Measurements from ENCODE around the gene BICC1. TPM values are rescaled to one million over a fixed set of nuclear protein-coding genes. Genes with fewer than 3 reads are reported as not detected.
A peak's percentile ranks its signal among the peaks of the same experiment; 100 is the strongest.

Gene BICC1
- total RNA-seq, 2 experiments from 2014 or later = 0.14 TPM; not detected in 1

DNA sequence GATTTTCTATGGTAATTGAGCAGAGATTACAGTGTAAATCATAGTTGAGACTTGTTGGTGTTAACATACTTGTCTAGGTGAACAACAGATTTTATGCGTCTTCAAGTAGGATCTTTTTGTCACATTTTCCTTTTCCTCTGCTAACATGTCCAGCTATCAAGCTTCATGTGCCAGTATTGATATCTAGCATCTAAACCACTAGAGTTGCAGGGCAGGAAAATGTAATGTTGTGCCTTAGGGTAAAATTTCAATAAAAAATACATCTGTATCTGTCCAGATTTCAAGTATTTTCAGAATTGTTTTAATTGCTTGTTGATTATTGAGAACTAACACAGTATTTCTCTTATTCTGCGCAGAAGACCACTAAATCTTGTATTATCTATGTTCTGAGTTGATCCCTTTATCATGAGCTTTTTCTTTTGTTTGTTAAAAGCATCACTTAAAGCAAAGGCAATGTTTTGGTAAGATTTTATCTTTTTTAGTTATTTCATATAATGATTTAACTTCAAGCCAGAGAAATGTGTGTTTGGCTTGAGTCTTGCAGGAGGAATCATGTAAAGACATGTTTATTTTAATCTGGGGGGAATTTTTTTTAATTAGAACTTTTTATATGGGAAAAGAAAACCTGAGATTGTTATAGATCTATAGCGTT is 16.5 kb downstream of the BICC1 start:
- Mint-ChIP-seq H3K9me3 (ENCODE audit: low read depth) (no peaks in the 10 kb centered on the region), H3K27me3 (peaks cover 12% of the 10 kb centered on the region), H3K4me1 (peaks cover 5% of the 10 kb centered on the region), H3K4me3 (no peak overlapping the region), H3K36me3 (no peaks in the 10 kb centered on the region), H3K27ac (no peak overlapping the region)
- CTCF ChIA-PET = no interaction called here
- DNase-seq (no peak), ATAC-seq (no peak)

DNA sequence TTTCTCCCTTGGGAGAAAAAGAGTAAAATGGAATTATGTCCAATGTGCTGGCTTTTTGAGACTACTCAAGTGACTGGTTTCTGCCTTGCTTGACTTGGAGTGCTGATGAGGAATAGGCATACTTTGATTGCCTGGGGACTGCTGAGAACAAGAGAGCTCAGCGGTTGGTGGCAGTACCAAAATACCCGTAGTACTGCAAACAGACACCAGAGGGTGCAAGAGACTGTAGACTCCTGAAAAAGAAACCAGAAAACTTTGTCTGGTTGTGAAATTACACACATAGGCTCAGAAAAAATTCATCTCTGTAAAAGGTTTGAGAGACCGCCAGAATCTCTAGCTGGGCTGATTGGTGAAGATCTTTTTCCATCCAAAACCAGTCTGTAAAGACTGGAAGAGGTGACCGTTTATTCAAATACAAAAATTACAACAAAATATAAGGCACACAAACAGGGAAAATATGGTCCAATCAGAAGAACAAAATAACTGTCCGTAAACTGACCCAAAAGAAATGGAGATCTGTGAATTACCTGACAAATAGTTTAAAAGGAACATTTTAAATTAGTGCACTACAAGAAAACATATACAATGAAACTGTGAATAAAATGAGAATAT is 18.5 kb downstream of the BICC1 start:
- ATAC-seq (peak; percentile 51), DNase-seq (peak; percentile 62)
- CTCF ChIA-PET = interaction anchor here (0.8 to 1.9 kb wide), 6 partner anchors 12 to 421 kb away, joined by 3 to 6 read pairs (median 4); no protein-coding TSS in a partner anchor
- H3K36me3 Mint-ChIP-seq = no peaks in the 10 kb centered on the region
- H3K27me3 Mint-ChIP-seq = peaks cover 12% of the 10 kb centered on the region
- H3K4me3 Mint-ChIP-seq = no peak overlapping the region
- H3K27ac Mint-ChIP-seq = no peak overlapping the region
- no peaks in the 10 kb centered on the region for H3K9me3 Mint-ChIP-seq (ENCODE audit: low read depth)
- H3K4me1 Mint-ChIP-seq = peaks cover 5% of the 10 kb centered on the region

DNA sequence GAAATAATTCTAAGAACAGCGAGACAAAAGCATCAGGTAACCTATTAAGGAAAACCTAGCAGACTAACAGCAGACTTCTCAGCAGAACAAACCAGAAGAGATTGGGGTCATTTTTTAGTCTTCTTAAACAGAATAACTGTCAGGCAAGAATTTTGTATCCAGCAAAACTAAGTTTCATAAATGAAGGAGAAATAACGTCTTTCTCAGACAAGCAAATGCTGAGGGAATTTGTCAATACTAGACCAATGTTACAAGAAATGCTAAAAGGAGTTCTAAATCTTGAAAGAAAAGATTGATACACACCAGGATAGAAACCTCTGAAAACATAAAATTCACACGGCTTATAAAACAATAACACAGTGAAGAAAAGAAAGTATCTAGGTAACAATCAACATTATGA is 22.6 kb downstream of the BICC1 start:
- no peak for DNase-seq
- no peak for ATAC-seq
- CTCF ChIA-PET = no interaction called here
- Mint-ChIP-seq H3K4me3 (no peak overlapping the region), H3K9me3 (ENCODE audit: low read depth) (no peaks in the 10 kb centered on the region), H3K36me3 (no peaks in the 10 kb centered on the region), H3K4me1 (peaks cover 5% of the 10 kb centered on the region), H3K27me3 (peaks cover 16% of the 10 kb centered on the region), H3K27ac (no peak overlapping the region)

DNA sequence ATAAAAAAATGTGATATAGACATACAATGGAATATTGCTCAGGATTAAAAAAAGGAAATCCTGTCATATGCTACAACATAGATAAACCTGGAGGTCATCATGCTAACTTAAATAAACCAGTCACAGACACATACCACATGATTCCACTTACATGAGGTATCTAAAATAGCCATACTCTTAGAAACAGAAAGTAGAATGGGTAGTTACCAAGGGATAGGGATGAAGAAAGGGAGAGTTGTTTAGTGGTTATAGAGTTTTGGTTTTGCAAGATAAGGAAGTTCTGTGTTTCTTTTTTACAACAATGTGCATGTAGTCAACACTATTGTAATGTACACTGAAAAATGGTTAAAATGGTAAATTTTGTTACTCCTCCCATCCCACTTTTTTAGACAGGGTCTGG is 30.5 kb downstream of the BICC1 start:
- DNase-seq = no peak
- no peaks in the 10 kb centered on the region for H3K27me3 Mint-ChIP-seq
- H3K36me3 Mint-ChIP-seq = no peaks in the 10 kb centered on the region
- no peaks in the 10 kb centered on the region for H3K9me3 Mint-ChIP-seq (ENCODE audit: low read depth)
- ATAC-seq = no peak
- CTCF ChIA-PET = no interaction called here
- H3K27ac Mint-ChIP-seq = no peak overlapping the region
- no peaks in the 10 kb centered on the region for H3K4me1 Mint-ChIP-seq
- no peak overlapping the region for H3K4me3 Mint-ChIP-seq

DNA sequence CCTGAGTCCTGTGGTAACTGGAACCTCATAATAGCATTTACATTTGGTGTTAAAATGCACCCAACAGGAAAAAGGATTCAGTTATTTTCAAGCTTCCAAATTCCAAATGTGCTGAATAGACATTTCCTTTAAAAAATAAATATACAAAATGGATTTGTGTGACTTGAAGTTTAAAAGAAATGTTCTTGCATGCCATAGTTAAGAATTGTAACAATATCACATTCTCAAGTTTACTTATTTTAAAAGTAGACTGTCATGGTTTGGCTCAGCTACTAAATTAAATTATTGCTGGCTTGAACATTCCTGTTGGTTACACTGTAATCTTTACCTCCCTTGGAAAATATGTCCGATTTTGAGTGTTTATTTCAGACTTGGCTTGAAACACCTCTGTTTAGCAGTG is 31.5 kb downstream of the BICC1 start:
- CTCF ChIA-PET = no interaction called here
- Mint-ChIP-seq H3K36me3 (no peaks in the 10 kb centered on the region), H3K4me3 (no peak overlapping the region)

DNA sequence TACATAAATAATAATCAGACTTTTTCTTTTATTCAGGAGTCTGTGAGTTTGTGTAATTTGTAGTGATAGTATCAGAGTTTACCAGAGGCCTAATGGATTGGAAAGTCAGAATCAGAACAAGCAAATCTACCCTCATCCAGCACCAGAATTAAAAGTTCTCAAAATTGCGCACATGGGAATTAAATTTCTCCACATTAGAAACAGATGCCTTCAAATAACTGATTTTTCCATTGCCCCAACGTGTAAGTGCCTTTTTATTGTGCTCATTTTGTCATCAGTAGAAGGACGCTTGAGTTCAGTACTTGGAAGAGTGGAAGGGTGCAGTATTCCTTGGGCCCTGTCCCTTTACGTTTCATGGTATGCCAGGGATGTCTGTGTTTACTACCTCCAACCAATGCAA is 32.8 kb downstream of the BICC1 start:
- CTCF ChIA-PET = no interaction called here
- H3K36me3 Mint-ChIP-seq = no peaks in the 10 kb centered on the region
- H3K27me3 Mint-ChIP-seq = no peaks in the 10 kb centered on the region
- H3K27ac Mint-ChIP-seq = no peak overlapping the region
- no peaks in the 10 kb centered on the region for H3K4me1 Mint-ChIP-seq
- no peaks in the 10 kb centered on the region for H3K9me3 Mint-ChIP-seq (ENCODE audit: low read depth)
- ATAC-seq (no peak), DNase-seq (no peak)
- no peak overlapping the region for H3K4me3 Mint-ChIP-seq

More for the DNA sequence above, 31.5 kb downstream of the BICC1 start:
- Mint-ChIP-seq H3K9me3 (ENCODE audit: low read depth) (no peaks in the 10 kb centered on the region), H3K4me1 (no peaks in the 10 kb centered on the region), H3K27ac (no peak overlapping the region), H3K27me3 (no peaks in the 10 kb centered on the region)
- ATAC-seq (no peak), DNase-seq (no peak)

DNA sequence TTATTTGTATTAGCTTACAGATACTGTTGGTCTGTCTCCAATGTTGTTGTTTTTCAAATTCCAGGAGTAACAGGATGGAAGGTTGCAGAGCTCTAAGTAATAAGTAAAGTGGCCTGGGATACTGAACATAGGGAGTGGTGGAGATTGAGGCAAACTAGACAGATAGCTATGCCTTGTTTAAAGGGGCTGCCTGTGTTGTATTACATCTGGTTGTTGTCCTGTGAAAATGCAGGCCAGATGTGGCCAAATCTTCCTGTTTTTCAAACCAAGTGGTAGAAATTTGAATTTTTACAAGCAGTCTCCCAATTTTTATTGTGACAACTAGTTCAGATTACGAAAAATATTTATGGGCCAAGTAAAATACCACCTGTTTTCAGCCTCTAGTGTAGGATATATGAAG is 33.5 kb downstream of the BICC1 start:
- Mint-ChIP-seq H3K9me3 (ENCODE audit: low read depth) (no peaks in the 10 kb centered on the region), H3K27me3 (no peaks in the 10 kb centered on the region)

DNA sequence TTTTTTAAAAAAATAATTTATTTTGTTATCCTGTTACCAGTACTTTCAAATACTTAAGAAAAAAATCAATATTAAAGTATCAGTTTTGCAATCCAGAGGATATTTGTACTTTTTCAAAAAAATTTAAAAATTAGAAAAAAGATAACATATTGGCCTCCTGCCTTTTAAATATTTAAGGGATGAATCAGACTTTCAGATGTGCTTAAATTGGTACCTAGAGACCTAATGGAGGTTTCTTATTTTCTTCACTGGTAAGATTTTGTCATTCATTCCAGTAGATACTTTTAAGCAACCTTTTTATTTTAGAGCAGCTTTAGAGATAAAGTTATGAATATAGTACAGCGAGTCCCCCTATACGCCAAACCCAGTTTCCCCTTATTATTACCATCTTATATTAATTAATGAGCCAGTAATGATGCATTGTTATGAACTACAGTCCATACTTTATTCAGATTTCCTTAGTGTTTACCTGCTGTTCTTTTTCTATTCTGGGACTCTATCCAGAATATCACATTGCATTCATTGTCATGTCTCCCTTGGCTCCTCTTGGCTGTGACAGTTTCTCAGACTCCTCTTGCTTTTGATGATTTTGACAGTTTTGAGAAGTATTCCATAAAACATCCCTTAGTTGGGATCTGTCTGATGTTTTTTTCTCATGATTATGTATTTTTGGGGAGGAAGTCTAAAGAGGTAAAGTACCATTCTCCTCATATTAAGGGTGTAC is 34.2 kb downstream of the BICC1 start:
- H3K9me3 Mint-ChIP-seq (ENCODE audit: low read depth) = no peaks in the 10 kb centered on the region
- H3K27ac Mint-ChIP-seq = no peak overlapping the region
- CTCF ChIA-PET = no interaction called here
- no peaks in the 10 kb centered on the region for H3K36me3 Mint-ChIP-seq
- ATAC-seq = no peak
- no peak for DNase-seq
- H3K4me1 Mint-ChIP-seq = no peaks in the 10 kb centered on the region
- no peak overlapping the region for H3K4me3 Mint-ChIP-seq
- H3K27me3 Mint-ChIP-seq = no peaks in the 10 kb centered on the region

More for the DNA sequence above, 33.5 kb downstream of the BICC1 start:
- no peak for DNase-seq
- CTCF ChIA-PET = no interaction called here
- Mint-ChIP-seq H3K36me3 (no peaks in the 10 kb centered on the region), H3K27ac (no peak overlapping the region), H3K4me3 (no peak overlapping the region), H3K4me1 (no peaks in the 10 kb centered on the region)
- ATAC-seq = no peak

DNA sequence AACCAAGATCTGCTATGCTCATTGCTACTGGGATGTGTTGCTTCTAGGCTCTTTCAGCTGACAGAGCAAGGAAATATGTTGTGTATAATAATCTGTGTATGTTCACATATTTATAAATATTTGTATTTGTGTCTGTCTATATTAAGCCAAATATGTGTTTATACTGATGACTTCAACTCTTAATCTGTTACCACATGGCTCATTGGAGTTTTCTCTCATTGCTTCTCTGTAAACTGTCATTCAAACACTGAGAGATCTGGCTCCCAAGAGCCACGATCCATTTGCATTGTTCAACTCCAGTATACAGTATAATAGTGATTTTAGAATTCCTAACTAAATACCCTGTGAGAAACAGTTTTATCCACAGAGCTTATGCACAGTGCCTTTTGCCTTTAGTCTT is 35.3 kb downstream of the BICC1 start:
- no peaks in the 10 kb centered on the region for H3K36me3 Mint-ChIP-seq
- CTCF ChIA-PET = no interaction called here
- H3K9me3 Mint-ChIP-seq (ENCODE audit: low read depth) = no peaks in the 10 kb centered on the region
- H3K4me1 Mint-ChIP-seq = no peaks in the 10 kb centered on the region
- ATAC-seq = no peak
- no peak overlapping the region for H3K4me3 Mint-ChIP-seq
- DNase-seq = no peak
- no peaks in the 10 kb centered on the region for H3K27me3 Mint-ChIP-seq
- H3K27ac Mint-ChIP-seq = no peak overlapping the region

DNA sequence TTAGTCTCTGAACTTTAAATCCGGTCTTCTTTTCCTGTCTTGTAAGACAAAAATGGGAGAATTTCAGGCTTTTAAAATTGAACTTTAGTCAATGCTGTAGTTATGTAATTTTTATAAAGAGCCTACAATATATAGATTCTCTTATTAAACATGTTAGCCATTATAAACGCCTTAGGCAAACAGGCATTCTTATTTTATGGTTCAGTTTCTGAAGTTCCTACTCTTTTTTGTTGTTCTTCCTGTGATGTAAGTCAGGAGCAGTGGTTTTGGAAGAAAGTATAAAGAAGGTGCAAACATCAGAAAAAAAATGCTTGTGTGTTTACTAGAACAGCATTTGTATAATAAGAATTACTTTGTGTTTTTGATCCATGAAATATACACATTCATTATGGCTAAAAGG is 41.6 kb downstream of the BICC1 start:
- ATAC-seq = no peak
- H3K36me3 Mint-ChIP-seq = no peaks in the 10 kb centered on the region
- no peaks in the 10 kb centered on the region for H3K4me1 Mint-ChIP-seq
- CTCF ChIA-PET = no interaction called here
- no peak overlapping the region for H3K27ac Mint-ChIP-seq
- no peak for DNase-seq
- no peaks in the 10 kb centered on the region for H3K9me3 Mint-ChIP-seq (ENCODE audit: low read depth)
- H3K27me3 Mint-ChIP-seq = no peaks in the 10 kb centered on the region
- H3K4me3 Mint-ChIP-seq = no peak overlapping the region

DNA sequence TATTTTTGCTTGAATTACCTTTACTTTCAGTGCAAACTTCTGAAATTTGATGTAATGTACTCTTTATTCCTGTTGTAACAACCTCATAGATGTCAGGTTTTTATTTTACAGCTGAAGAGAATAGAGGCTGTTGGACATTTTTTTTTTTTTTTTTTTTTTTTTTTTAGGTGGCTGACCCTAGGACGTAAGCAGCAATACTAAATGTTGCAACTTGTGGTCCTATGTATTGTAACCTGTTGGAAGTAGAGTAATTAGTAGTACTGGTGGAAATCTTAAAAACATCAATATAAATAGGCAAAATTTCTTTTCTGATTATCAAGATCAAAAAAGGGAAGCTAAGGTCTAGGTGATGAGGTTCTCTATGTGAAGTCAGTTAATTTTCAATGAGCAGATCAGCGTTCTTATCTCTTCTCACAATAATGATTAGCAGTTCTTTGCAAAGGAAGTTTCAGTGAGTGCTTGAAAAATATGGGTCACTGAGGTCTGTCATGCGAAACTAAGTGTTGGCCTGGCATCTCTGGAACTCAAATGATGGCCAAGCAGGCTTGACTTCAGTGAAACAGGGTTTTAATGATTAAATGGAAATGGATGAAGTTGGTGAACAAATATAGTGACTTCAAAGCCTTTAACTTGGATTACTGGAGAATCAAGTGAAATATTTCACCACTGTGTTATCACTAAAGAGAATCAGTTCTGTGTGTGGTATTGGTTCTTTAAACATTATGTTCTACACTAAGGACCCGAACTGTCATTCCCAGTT is 42.7 kb downstream of the BICC1 start:
- no peak overlapping the region for H3K4me3 Mint-ChIP-seq
- ATAC-seq (no peak), DNase-seq (no peak)
- CTCF ChIA-PET = no interaction called here
- no peaks in the 10 kb centered on the region for H3K4me1 Mint-ChIP-seq
- no peaks in the 10 kb centered on the region for H3K27me3 Mint-ChIP-seq
- H3K36me3 Mint-ChIP-seq = no peaks in the 10 kb centered on the region
- H3K27ac Mint-ChIP-seq = no peak overlapping the region
- no peaks in the 10 kb centered on the region for H3K9me3 Mint-ChIP-seq (ENCODE audit: low read depth)

DNA sequence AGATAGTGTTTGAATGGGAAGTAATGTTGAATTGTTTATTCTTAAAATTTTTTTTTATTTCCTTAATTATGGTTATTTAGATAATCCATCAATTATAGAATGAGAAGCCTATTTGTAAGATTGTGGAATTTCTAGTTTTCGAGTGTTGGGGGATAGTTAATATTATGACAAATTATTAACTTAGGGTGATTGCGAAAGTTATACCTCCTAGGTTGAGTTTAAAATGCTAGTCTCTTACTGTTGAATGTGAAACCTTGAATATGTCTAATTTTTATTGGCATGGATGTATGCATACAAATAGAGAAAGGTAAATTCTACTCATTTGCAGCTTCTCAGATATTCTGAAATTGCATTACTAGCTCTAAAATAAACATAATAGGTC is 43.2 kb downstream of the BICC1 start:
- no peak overlapping the region for H3K4me3 Mint-ChIP-seq
- no peak for DNase-seq
- H3K4me1 Mint-ChIP-seq = no peaks in the 10 kb centered on the region
- no peaks in the 10 kb centered on the region for H3K27me3 Mint-ChIP-seq
- CTCF ChIA-PET = no interaction called here
- H3K9me3 Mint-ChIP-seq (ENCODE audit: low read depth) = no peaks in the 10 kb centered on the region
- no peak overlapping the region for H3K27ac Mint-ChIP-seq
- no peaks in the 10 kb centered on the region for H3K36me3 Mint-ChIP-seq
- ATAC-seq = no peak

DNA sequence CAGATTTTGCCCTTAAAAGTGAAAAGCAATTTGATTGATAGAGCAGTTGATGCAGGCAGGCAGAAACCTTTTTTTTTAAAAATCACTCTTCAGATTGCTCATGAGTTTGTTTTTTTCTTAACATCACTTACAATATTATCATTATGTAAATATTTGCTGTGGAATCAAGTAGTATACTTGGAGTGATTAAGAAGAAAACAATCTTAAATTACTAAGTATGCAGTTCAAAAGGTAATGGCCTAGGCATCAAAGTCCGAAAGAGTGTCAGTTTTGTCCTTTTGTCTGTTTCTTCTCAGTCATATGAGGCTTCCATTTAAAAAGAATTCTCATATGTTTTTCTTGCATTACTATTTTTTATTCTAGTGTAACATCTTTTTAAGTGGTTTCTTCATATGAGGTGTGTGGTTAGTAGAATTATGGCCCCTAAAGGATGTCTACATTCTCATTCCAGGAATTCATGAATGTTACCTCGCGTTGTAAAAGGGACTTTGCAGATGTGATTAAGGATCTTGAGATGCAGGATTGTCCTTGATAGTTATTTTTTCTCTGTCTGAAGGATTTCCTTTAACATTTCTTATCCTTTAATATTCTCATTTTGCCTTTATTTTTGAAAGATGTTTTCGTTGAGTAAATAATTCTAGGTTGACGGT is 44.0 kb downstream of the BICC1 start:
- no peaks in the 10 kb centered on the region for H3K4me1 Mint-ChIP-seq
- no peaks in the 10 kb centered on the region for H3K36me3 Mint-ChIP-seq
- no peaks in the 10 kb centered on the region for H3K9me3 Mint-ChIP-seq (ENCODE audit: low read depth)
- no peak overlapping the region for H3K27ac Mint-ChIP-seq
- H3K27me3 Mint-ChIP-seq = no peaks in the 10 kb centered on the region
- H3K4me3 Mint-ChIP-seq = no peak overlapping the region
- ATAC-seq (no peak), DNase-seq (no peak)
- CTCF ChIA-PET = interaction anchor here (0.7 kb wide), 1 partner anchor 37 kb away, joined by 3 read pairs; no protein-coding TSS in a partner anchor
